ENCODE results near the gene LRRC74B. TPM values are rescaled to one million over a fixed set of nuclear protein-coding genes. Genes with fewer than 3 reads are reported as not detected.
A peak's percentile ranks its signal among the peaks of the same experiment; 100 is the strongest.

LRRC74B gene
- total RNA-seq, 1 experiment from 2014 or later = not detected

DNA sequence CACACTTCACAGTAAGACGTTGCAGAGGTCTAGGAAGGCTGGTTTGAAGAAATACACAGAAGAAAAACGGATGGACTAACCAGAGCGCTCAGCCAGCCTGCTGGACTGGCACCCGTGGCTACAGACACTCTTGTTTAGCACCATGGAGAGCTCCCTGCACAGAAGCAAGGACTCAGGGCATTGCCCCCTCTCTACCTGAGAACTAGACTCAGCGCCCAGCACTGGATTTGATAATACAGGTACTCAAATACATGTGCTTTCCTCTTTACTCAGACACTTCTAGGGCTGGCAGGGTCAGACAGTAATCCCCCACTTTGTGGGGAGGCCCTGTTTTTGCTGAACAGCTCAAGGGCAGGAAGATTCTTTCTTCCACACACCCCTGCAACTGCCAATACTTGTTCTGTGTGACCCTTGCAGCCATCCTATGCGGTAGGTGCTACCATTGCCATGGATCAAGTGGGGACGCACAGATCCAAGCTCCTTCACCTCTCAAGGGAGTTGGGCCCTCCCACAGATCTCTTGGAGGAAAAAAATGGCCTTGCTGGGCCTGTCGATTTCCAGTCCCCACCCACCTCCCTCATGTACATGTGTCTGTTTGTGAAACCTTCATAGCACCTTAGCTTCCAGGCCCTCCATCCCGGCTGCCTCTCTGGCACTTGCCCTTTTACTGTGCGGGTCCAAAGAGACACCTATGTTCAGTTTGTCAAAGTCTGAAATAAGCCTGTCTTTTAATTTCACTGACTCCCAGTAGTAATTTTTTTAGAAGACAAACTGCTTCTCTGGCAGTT is 35.9 kb upstream of the LRRC74B start:
- H3K9me3 ChIP-seq (replicated peaks) = no peaks in the 10 kb centered on the region
- no peak overlapping the region for H3K27ac ChIP-seq
- no peak overlapping the region for H3K4me3 ChIP-seq
- H3K4me1 ChIP-seq (replicated peaks) = peaks cover 14% of the 10 kb centered on the region
- H3K36me3 ChIP-seq = no peaks in the 10 kb centered on the region
- DNase-seq (ENCODE audit: low read depth in 1 of 2, low spot score in 2 of 2) = peak in 1 of 2 experiments; percentile 25
- H3K27me3 ChIP-seq (replicated peaks) = no peaks in the 10 kb centered on the region

DNA sequence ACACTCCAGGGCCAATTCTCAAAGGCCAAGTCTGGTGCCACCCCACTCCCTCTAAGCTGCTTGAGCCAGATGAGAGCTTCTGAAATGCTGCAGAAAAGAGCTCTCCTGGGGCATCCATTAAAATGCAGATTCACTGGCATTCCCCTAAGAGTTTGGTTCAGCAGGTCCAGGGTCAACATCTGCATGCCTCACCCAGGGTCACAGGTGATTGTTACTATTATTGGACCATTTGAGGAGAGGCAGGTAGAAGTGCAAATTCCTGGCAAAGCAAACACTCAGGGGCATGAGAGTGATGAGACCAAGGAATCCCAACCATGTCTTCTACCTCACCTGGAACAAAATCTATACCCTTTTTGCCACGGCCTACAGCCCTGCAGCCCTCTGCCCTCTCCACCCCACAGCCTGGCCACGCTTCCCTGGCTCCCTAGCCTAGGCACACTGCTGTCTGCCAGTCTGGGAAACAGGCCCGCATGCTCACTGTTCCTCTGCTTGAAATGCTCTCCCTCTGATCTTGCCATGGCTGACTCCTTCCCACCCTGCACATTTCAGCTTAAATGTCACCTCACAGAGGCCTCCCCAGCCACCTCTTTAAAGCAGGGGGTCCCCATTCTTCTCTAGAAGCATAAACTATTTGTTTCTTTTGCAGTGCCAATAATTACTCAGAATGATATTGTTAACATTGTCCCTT is 35.2 kb upstream of the LRRC74B start:
- Histone ChIP-seq H3K9me3 (replicated peaks) (no peaks in the 10 kb centered on the region), H3K4me1 (replicated peaks) (peaks cover 21% of the 10 kb centered on the region), H3K27ac (no peak overlapping the region), H3K4me3 (no peak overlapping the region), H3K36me3 (no peaks in the 10 kb centered on the region), H3K27me3 (replicated peaks) (no peaks in the 10 kb centered on the region)
- no peak for DNase-seq (ENCODE audit: low read depth in 1 of 2, low spot score in 2 of 2)

GRCh38 chr22:21012446-21013407 is 33.0 kb upstream of the LRRC74B start:
- no peak overlapping the region for H3K4me3 ChIP-seq
- H3K27me3 ChIP-seq (replicated peaks) = no peaks in the 10 kb centered on the region
- no peaks in the 10 kb centered on the region for H3K36me3 ChIP-seq
- no peak overlapping the region for H3K27ac ChIP-seq
- H3K9me3 ChIP-seq (replicated peaks) = no peaks in the 10 kb centered on the region
- H3K4me1 ChIP-seq (replicated peaks) = peaks cover 22% of the 10 kb centered on the region
- DNase-seq (ENCODE audit: low read depth in 1 of 2, low spot score in 2 of 2) = no peak

DNA sequence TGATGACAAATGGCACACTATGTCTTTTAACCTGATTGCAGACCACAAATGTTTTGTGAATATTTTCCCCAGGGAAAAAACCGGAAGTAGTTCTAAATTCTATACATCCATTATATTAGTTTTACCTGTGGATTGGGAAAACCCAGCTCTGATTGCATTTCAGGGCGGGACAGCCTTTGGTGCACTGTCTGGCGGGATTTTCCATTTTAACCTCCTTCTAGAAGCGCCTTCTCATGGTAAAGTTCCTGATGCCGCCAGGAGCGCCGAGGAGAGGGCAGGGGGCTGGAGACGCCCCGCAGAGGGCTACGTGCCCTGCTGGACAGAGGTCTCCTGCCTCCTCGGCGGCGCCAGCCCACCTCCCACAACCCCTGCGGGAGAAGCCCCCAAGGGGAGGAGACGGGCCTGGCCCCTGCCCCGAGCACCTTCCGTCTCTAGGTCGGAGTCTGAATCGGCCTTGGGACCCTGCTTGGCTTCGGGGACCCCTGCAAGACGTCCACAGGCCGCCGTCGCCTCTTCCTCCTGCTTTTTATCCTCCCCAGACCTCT is 32.0 kb upstream of the LRRC74B start:
- Histone ChIP-seq H3K27me3 (replicated peaks) (no peaks in the 10 kb centered on the region), H3K36me3 (no peaks in the 10 kb centered on the region), H3K27ac (peak overlapping the region; percentile 55), H3K9me3 (replicated peaks) (no peaks in the 10 kb centered on the region), H3K4me1 (replicated peaks) (peaks cover 22% of the 10 kb centered on the region), H3K4me3 (peak overlapping the region; percentile 37)
- no peak for DNase-seq (ENCODE audit: low read depth in 1 of 2, low spot score in 2 of 2)

DNA sequence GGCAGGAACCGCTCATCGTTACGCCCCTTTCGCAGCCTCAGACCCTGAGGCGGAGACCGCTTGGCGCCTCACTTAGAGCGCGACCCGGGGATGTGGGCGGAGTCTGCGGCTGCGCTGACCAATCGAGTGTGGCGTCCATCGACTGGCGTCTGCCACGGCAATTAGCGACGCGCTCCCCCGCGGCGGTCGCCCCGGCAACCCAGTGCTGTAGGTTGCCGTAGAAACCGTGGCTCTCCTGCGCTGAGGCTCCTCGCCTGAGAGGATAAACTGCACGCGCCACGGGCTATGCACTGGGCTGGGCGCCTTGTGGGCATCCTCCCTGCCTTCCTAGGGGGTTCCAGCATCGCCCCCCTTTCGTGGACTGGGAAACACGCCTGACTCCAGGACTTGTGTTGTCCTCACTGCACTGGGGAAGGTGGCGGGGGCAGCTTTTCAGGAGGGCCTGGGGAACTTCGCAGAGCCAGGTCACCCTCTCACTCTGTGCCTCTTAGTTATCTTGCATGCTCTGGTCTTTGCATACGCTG is 31.5 kb upstream of the LRRC74B start:
- Histone ChIP-seq H3K36me3 (no peaks in the 10 kb centered on the region), H3K4me1 (replicated peaks) (peaks cover 22% of the 10 kb centered on the region), H3K27ac (peak overlapping the region; percentile 55; the same call in 1 of the 2 replicates), H3K4me3 (peak overlapping the region; percentile 37), H3K27me3 (replicated peaks) (no peaks in the 10 kb centered on the region), H3K9me3 (replicated peaks) (no peaks in the 10 kb centered on the region)
- DNase-seq (ENCODE audit: low read depth in 1 of 2, low spot score in 2 of 2) = peak; percentile 87 to 97

DNA sequence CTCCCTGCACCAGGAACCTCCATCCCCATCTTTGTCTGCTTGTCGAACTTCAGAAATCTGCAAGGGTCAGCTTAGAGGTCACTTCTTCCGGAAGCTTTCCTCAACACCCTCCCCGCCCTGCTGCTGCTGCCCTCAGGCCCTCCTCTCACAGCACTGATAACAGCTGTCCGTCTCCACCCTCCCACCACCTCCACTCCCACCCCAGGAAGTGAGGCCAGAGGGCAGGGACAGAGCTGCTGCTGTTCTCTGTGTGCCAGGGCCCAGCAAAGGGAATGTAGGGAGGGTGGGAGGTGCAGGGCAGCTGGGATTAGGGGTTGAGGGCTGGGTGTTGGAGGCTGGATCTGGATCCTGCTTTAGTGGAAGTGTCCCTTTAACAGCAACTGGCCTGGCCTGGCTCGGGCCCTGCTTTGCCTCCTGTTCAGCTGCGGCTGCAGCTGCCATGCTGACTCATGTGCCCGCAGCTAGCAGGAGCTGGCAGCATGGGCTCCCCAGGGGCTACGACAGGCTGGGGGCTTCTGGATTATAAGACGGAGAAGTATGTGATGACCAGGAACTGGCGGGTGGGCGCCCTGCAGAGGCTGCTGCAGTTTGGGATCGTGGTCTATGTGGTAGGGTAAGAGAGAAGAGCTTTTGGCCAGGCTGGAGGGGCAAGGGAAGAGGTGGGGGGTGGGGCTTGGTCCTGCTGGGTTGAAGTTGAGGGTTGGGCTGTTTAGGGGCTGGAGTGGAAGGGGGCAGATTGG is 30.9 kb upstream of the LRRC74B start, which contains the start of gene P2RX6:
Gene P2RX6, plus strand, starts transcription at position 440 of the 740 bp plus-strand sequence. Its CDS starts 10 bp downstream, at position 450.
- DNase-seq (ENCODE audit: low read depth in 1 of 2, low spot score in 2 of 2) = peak in 1 of 2 experiments; percentile 19
- H3K9me3 ChIP-seq (replicated peaks) = no peaks in the 10 kb centered on the region; the same call in 1 of the 2 replicates
- H3K27ac ChIP-seq = peak within 1 kb of the TSS; percentile 55
- no peaks in the 10 kb centered on the region for H3K36me3 ChIP-seq
- no peaks in the 10 kb centered on the region for H3K27me3 ChIP-seq (replicated peaks)
- H3K4me1 ChIP-seq (replicated peaks) = peaks cover 22% of the 10 kb centered on the region
- peak within 1 kb of the TSS; percentile 37 for H3K4me3 ChIP-seq

GRCh38 chr22:21015466-21016006 is 30.2 kb upstream of the LRRC74B start:
- no peaks in the 10 kb centered on the region for H3K36me3 ChIP-seq
- H3K4me3 ChIP-seq = no peak overlapping the region
- H3K27me3 ChIP-seq (replicated peaks) = no peaks in the 10 kb centered on the region
- peaks cover 22% of the 10 kb centered on the region for H3K4me1 ChIP-seq (replicated peaks)
- no peaks in the 10 kb centered on the region; the same call in 1 of the 2 replicates for H3K9me3 ChIP-seq (replicated peaks)
- DNase-seq (ENCODE audit: low read depth in 1 of 2, low spot score in 2 of 2) = no peak
- H3K27ac ChIP-seq = no peak overlapping the region

DNA sequence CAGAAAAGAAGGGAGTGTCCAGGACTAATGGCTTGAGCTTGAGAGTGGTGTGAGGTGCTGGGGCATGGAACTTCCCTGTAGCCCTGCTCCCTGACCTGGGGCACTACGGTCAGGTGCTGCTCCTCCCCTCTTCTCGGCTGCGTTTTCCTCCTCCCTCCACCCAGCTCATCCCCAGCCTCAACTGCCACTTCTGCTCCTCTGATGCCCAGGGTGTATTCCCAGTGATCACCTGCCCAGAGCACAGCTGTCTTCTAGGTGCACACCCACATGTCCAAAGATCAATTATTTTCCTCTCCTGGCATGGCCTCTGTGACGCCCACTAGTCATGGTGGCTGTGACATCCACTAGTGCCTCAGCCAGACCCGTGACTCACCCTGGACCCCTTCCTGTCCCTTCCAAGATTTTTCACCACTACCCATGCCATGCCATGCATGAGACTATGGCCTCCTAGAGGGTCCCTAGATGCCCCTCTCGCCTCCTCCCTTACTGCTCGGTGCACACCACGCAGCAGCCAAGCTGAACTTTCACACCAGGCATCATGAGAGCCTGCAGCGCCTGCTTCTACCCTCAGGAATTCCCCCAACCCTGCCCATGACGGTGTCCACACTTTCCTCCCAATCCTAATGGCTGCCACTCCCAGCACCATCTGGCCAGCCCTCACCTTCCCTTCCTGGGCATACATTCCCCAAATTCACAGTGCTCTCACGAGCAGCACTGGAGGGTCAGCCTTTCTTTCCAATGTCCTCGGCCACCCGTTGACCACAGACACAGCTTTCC is 28.9 kb upstream of the LRRC74B start:
- Histone ChIP-seq H3K9me3 (replicated peaks) (no peaks in the 10 kb centered on the region; the same call in 1 of the 2 replicates), H3K36me3 (no peaks in the 10 kb centered on the region), H3K27me3 (replicated peaks) (no peaks in the 10 kb centered on the region), H3K4me1 (replicated peaks) (peaks cover 22% of the 10 kb centered on the region), H3K4me3 (no peak overlapping the region), H3K27ac (no peak overlapping the region)
- no peak for DNase-seq (ENCODE audit: low read depth in 1 of 2, low spot score in 2 of 2)

DNA sequence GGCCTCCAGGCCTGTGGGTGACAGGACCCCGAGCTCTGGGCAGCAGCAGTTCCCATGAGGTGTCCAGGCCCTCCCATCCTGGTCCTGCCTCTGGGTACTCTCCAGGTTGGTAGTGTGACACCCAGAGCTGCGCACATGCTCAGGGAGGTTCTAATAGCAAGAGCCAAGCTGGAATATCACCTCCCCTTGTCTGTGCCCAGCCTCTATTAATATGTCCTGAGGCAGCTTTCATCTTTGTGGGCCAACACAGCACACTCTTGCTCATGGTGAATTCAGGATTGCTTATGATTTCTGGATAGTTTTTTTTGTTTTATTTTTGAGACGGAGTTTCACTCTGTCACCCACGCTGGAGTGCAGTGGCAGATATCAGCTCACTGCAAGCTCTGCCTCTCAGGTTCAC is 27.4 kb upstream of the LRRC74B start:
- H3K4me1 ChIP-seq (replicated peaks) = peaks cover 22% of the 10 kb centered on the region
- no peaks in the 10 kb centered on the region for H3K27me3 ChIP-seq (replicated peaks)
- no peak overlapping the region for H3K27ac ChIP-seq
- no peaks in the 10 kb centered on the region for H3K36me3 ChIP-seq
- no peak overlapping the region for H3K4me3 ChIP-seq
- H3K9me3 ChIP-seq (replicated peaks) = no peaks in the 10 kb centered on the region; the same call in 1 of the 2 replicates
- no peak for DNase-seq (ENCODE audit: low read depth in 1 of 2, low spot score in 2 of 2)

DNA sequence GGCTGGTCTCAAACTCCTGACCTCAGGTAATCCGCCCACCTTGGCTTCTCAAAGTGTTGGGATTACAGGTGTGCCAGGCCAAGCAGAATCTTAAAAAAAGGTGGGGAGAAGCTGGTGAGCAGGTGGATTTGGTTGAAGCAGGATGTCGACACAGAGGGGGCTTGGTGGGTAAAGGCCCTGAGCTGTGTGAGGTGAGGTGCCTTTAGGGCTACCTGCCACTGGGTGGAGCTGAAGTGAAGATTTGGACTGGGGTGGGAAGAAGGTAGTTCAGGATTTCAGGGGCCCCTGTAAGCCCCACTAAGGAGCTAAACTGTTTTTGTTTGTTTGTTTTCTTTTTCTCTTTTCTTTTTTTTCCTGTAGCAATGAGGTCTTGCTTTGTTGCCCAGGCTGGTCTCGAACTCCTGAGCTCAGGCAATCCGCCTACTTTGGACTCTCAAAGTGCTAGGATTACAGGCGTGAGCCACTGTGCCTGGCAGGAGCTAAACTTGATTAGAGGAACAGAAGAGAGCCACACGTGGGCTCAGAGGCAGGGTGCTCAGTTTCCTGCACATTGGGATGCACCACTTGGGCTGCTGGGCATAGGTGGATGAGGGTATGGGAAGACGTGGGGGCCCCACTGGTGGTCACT is 24.8 kb upstream of the LRRC74B start:
- Histone ChIP-seq H3K36me3 (no peaks in the 10 kb centered on the region), H3K4me3 (no peak overlapping the region), H3K9me3 (replicated peaks) (no peaks in the 10 kb centered on the region; the same call in 1 of the 2 replicates), H3K27ac (no peak overlapping the region), H3K4me1 (replicated peaks) (no peaks in the 10 kb centered on the region), H3K27me3 (replicated peaks) (no peaks in the 10 kb centered on the region)
- DNase-seq (ENCODE audit: low read depth in 1 of 2, low spot score in 2 of 2) = no peak

DNA sequence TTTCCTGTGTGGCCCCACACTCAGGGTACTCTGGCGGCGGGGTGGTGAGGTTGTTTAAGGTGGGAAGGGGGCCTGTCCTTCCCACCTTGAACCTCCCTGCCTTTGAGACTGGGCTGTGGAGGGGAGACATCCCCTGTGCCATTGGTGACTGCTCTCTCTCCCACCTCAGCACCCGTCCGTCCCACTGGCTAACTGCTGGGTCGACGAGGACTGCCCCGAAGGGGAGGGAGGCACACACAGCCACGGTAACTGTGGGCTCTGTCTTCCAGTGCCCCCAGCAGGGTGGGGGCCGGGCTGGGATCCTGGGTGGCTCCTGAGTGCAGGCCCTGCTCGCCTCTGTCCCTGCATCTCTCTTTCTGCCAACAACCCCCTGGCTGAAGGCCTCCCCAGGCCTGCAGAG is 23.2 kb upstream of the LRRC74B start:
- Histone ChIP-seq H3K4me3 (no peak overlapping the region), H3K36me3 (no peaks in the 10 kb centered on the region), H3K4me1 (replicated peaks) (no peaks in the 10 kb centered on the region), H3K27ac (no peak overlapping the region), H3K27me3 (replicated peaks) (no peaks in the 10 kb centered on the region), H3K9me3 (replicated peaks) (no peaks in the 10 kb centered on the region; the same call in 1 of the 2 replicates)
- no peak for DNase-seq (ENCODE audit: low read depth in 1 of 2, low spot score in 2 of 2)

All from SJSA1 (cell line).